Measurements from ENCODE around the gene AP1AR.

The AP1AR gene

GRCh38 chr4:112213856-112214255, 17.7 kb upstream of the AP1AR start:
- Histone ChIP-seq H3K79me2 (ENCODE audit: control insufficient read depth, insufficient read depth, low read length, poor library complexity) (no peaks in the 10 kb centered on the region), H3K79me1 (ENCODE audit: low read length) (no peaks in the 10 kb centered on the region), H3K36me3 (ENCODE audit: control insufficient read depth in 1 of 2, insufficient read depth in 2 of 2, low read length in 2 of 2) (no peaks in the 10 kb centered on the region), H4K12ac (ENCODE audit: low read depth, low read length) (no peak overlapping the region), H2BK5ac (ENCODE audit: low read depth, low read length, poor library complexity) (no peak overlapping the region), H4K8ac (ENCODE audit: low read depth, low read length) (no peak overlapping the region), H3K27me3 (ENCODE audit: insufficient read depth, low read length) (no peaks in the 10 kb centered on the region), H3K4me3 (ENCODE audit: low read depth, low read length) (no peak overlapping the region), H3K4ac (ENCODE audit: low read depth, low read length) (no peak overlapping the region), H2AK5ac (ENCODE audit: low read length) (no peak overlapping the region), H3K18ac (ENCODE audit: low read length) (no peak overlapping the region), H2BK120ac (ENCODE audit: insufficient read depth, low read length, poor library complexity) (no peak overlapping the region), H3K9me3 (ENCODE audit: insufficient read depth, low read depth, low read length) (no peaks in the 10 kb centered on the region), H2BK12ac (ENCODE audit: low read length) (no peak overlapping the region), H3K4me2 (ENCODE audit: low read length) (no peak overlapping the region), H2AFZ (ENCODE audit: insufficient read depth, low read length, poor library complexity) (no peak overlapping the region), H3K4me1 (ENCODE audit: control insufficient read depth in 1 of 2, insufficient read depth in 2 of 2, low read length in 2 of 2) (no peaks in the 10 kb centered on the region), H3K9ac (ENCODE audit: low read length) (no peak overlapping the region), H3K23ac (ENCODE audit: low read length) (no peak overlapping the region), H3K14ac (ENCODE audit: low read length) (no peak overlapping the region), H4K91ac (ENCODE audit: low read depth, low read length) (no peak overlapping the region), H3K27ac (ENCODE audit: low read depth, low read length) (no peak overlapping the region)
- WGBS (ENCODE audit: extremely low coverage, insufficient coverage, insufficient read length) = no CpG with 5 or more reads among the region's 3 CpGs
- peak in 1 of 2 donors; percentile 28 for DNase-seq

- H3K79me2 ChIP-seq (ENCODE audit: control insufficient read depth, insufficient read depth, low read length, poor library complexity) = no peaks in the 10 kb centered on the region
- H2BK120ac ChIP-seq (ENCODE audit: insufficient read depth, low read length, poor library complexity) = no peak overlapping the region
- H3K27me3 ChIP-seq (ENCODE audit: insufficient read depth, low read length) = no peaks in the 10 kb centered on the region
- H2BK5ac ChIP-seq (ENCODE audit: low read depth, low read length, poor library complexity) = no peak overlapping the region
- no peaks in the 10 kb centered on the region for H3K9me3 ChIP-seq (ENCODE audit: insufficient read depth, low read depth, low read length)
- H3K14ac ChIP-seq (ENCODE audit: low read length) = no peak overlapping the region
- H3K4ac ChIP-seq (ENCODE audit: low read depth, low read length) = no peak overlapping the region
- no peak overlapping the region for H2AFZ ChIP-seq (ENCODE audit: insufficient read depth, low read length, poor library complexity)
- H3K4me1 ChIP-seq (ENCODE audit: control insufficient read depth in 1 of 2, insufficient read depth in 2 of 2, low read length in 2 of 2) = no peaks in the 10 kb centered on the region
- H3K18ac ChIP-seq (ENCODE audit: low read length) = no peak overlapping the region
- H4K91ac ChIP-seq (ENCODE audit: low read depth, low read length) = no peak overlapping the region
- H3K27ac ChIP-seq (ENCODE audit: low read depth, low read length) = no peak overlapping the region
- no peak overlapping the region for H3K4me2 ChIP-seq (ENCODE audit: low read length)
- peak in 1 of 2 donors; percentile 68 for DNase-seq
- H3K36me3 ChIP-seq (ENCODE audit: control insufficient read depth in 1 of 2, insufficient read depth in 2 of 2, low read length in 2 of 2) = no peaks in the 10 kb centered on the region
- no peak overlapping the region for H4K8ac ChIP-seq (ENCODE audit: low read depth, low read length)
- H3K79me1 ChIP-seq (ENCODE audit: low read length) = no peaks in the 10 kb centered on the region
- no peak overlapping the region for H3K23ac ChIP-seq (ENCODE audit: low read length)
- no peak overlapping the region for H3K9ac ChIP-seq (ENCODE audit: low read length)
- no peak overlapping the region for H3K4me3 ChIP-seq (ENCODE audit: low read depth, low read length)
- H2AK5ac ChIP-seq (ENCODE audit: low read length) = no peak overlapping the region
- no peak overlapping the region for H2BK12ac ChIP-seq (ENCODE audit: low read length)
- no peak overlapping the region for H4K12ac ChIP-seq (ENCODE audit: low read depth, low read length)
These were observed 17.0 kb upstream of the AP1AR start for GRCh38 chr4:112214390-112215264.

- WGBS (ENCODE audit: extremely low coverage, insufficient coverage, insufficient read length) = no CpG with 5 or more reads among the region's 7 CpGs
- H2BK12ac ChIP-seq (ENCODE audit: low read length) = no peak overlapping the region
- no peaks in the 10 kb centered on the region for H3K27me3 ChIP-seq (ENCODE audit: insufficient read depth, low read length)
- DNase-seq = no peak
- H2BK5ac ChIP-seq (ENCODE audit: low read depth, low read length, poor library complexity) = no peak overlapping the region
- no peak overlapping the region for H3K23ac ChIP-seq (ENCODE audit: low read length)
- no peak overlapping the region for H2AK5ac ChIP-seq (ENCODE audit: low read length)
- H4K12ac ChIP-seq (ENCODE audit: low read depth, low read length) = no peak overlapping the region
- H3K36me3 ChIP-seq (ENCODE audit: control insufficient read depth in 1 of 2, insufficient read depth in 2 of 2, low read length in 2 of 2) = no peaks in the 10 kb centered on the region
- H3K18ac ChIP-seq (ENCODE audit: low read length) = no peak overlapping the region
- H3K4me3 ChIP-seq (ENCODE audit: low read depth, low read length) = no peak overlapping the region
- H3K9ac ChIP-seq (ENCODE audit: low read length) = no peak overlapping the region
- H3K79me1 ChIP-seq (ENCODE audit: low read length) = no peaks in the 10 kb centered on the region
- H3K14ac ChIP-seq (ENCODE audit: low read length) = no peak overlapping the region
- H3K4ac ChIP-seq (ENCODE audit: low read depth, low read length) = no peak overlapping the region
- H2BK120ac ChIP-seq (ENCODE audit: insufficient read depth, low read length, poor library complexity) = no peak overlapping the region
- H4K91ac ChIP-seq (ENCODE audit: low read depth, low read length) = no peak overlapping the region
- no peaks in the 10 kb centered on the region for H3K79me2 ChIP-seq (ENCODE audit: control insufficient read depth, insufficient read depth, low read length, poor library complexity)
- no peak overlapping the region for H2AFZ ChIP-seq (ENCODE audit: insufficient read depth, low read length, poor library complexity)
- no peak overlapping the region for H3K27ac ChIP-seq (ENCODE audit: low read depth, low read length)
- H4K8ac ChIP-seq (ENCODE audit: low read depth, low read length) = no peak overlapping the region
- H3K4me1 ChIP-seq (ENCODE audit: control insufficient read depth in 1 of 2, insufficient read depth in 2 of 2, low read length in 2 of 2) = no peaks in the 10 kb centered on the region
- H3K9me3 ChIP-seq (ENCODE audit: insufficient read depth, low read depth, low read length) = no peaks in the 10 kb centered on the region
- H3K4me2 ChIP-seq (ENCODE audit: low read length) = no peak overlapping the region
These were observed 11.7 kb upstream of the AP1AR start for GRCh38 chr4:112219826-112220366.

GRCh38 chr4:112222219-112222955, 9.2 kb upstream of the AP1AR start:
- WGBS (ENCODE audit: extremely low coverage, insufficient coverage, insufficient read length) = no CpG with 5 or more reads among the region's 43 CpGs

More at GRCh38 chr4:112222219-112222955, 9.2 kb upstream of the AP1AR start:
- Histone ChIP-seq H3K18ac (ENCODE audit: low read length) (no peak overlapping the region), H3K79me1 (ENCODE audit: low read length) (no peaks in the 10 kb centered on the region), H3K4ac (ENCODE audit: low read depth, low read length) (no peak overlapping the region), H3K9me3 (ENCODE audit: insufficient read depth, low read depth, low read length) (no peaks in the 10 kb centered on the region), H4K8ac (ENCODE audit: low read depth, low read length) (no peak overlapping the region), H3K79me2 (ENCODE audit: control insufficient read depth, insufficient read depth, low read length, poor library complexity) (no peaks in the 10 kb centered on the region), H2BK120ac (ENCODE audit: insufficient read depth, low read length, poor library complexity) (no peak overlapping the region), H3K4me2 (ENCODE audit: low read length) (no peak overlapping the region), H4K91ac (ENCODE audit: low read depth, low read length) (no peak overlapping the region), H3K4me3 (ENCODE audit: low read depth, low read length) (no peak overlapping the region), H4K12ac (ENCODE audit: low read depth, low read length) (no peak overlapping the region), H2AFZ (ENCODE audit: insufficient read depth, low read length, poor library complexity) (no peak overlapping the region), H3K36me3 (ENCODE audit: control insufficient read depth in 1 of 2, insufficient read depth in 2 of 2, low read length in 2 of 2) (no peaks in the 10 kb centered on the region), H2BK12ac (ENCODE audit: low read length) (no peak overlapping the region), H2AK5ac (ENCODE audit: low read length) (no peak overlapping the region), H3K27ac (ENCODE audit: low read depth, low read length) (no peak overlapping the region), H2BK5ac (ENCODE audit: low read depth, low read length, poor library complexity) (no peak overlapping the region), H3K27me3 (ENCODE audit: insufficient read depth, low read length) (no peaks in the 10 kb centered on the region), H3K9ac (ENCODE audit: low read length) (no peak overlapping the region), H3K14ac (ENCODE audit: low read length) (no peak overlapping the region), H3K23ac (ENCODE audit: low read length) (no peak overlapping the region), H3K4me1 (ENCODE audit: control insufficient read depth in 1 of 2, insufficient read depth in 2 of 2, low read length in 2 of 2) (no peaks in the 10 kb centered on the region)
- no peak for DNase-seq
